GM18951 (cell line): ENCODE results near the gene PRKCH.

Experiments used
- POLR2A ChIP-seq: IDR thresholded peaks from 4 replicates; pipeline ENCODE4 v1.6.1; 2011; ENCODE audit warnings: mild to moderate bottlenecking; ENCODE audit not compliant: insufficient read length, insufficient read depth; ENCODE audit errors: extremely low read depth
- in situ Hi-C: fragments of 300-500 bp; cut with MboI; formaldehyde crosslinking; loops from one replicate; pipeline ENCODE4 v1.12.0; 2022; ENCODE audit warnings: low sequenced_read_pairs, mixed read lengths, inconsistent platforms; ENCODE audit not compliant: unreplicated experiment

Gene PRKCH

GRCh38 chr14:61466249-61466904, 145.0 kb downstream of the PRKCH start:
- in situ Hi-C loops, result loop anchor here (10.0 kb wide), 2 partner anchors 268 to 658 kb away; no protein-coding TSS in a partner anchor
- no peak for TF ChIP-seq POLR2A

- in situ Hi-C loops, result loop anchor here (10.0 kb wide), 2 partner anchors 268 to 658 kb away; no protein-coding TSS in a partner anchor
- TF ChIP-seq POLR2A, result no peak
These were observed 145.5 kb downstream of the PRKCH start for GRCh38 chr14:61466905-61467280.

- in situ Hi-C loops, result loop anchor here (10.0 kb wide), 2 partner anchors 268 to 658 kb away; no protein-coding TSS in a partner anchor
- TF ChIP-seq POLR2A, result no peak
These were observed 145.9 kb downstream of the PRKCH start for GRCh38 chr14:61467296-61467695.

GRCh38 chr14:61468063-61468825, 146.9 kb downstream of the PRKCH start:
- TF ChIP-seq POLR2A, result no peak
- in situ Hi-C loops, result loop anchor here (10.0 kb wide), 2 partner anchors 267 to 657 kb away; no protein-coding TSS in a partner anchor

- no peak for TF ChIP-seq POLR2A
- in situ Hi-C loops, result loop anchor here (10.0 kb wide), 2 partner anchors 265 to 655 kb away; no protein-coding TSS in a partner anchor
These were observed 148.4 kb downstream of the PRKCH start for GRCh38 chr14:61469781-61470180.

GRCh38 chr14:61470261-61470960, 149.0 kb downstream of the PRKCH start:
- in situ Hi-C loops, result no loop called here
- TF ChIP-seq POLR2A, result no peak

- no peak for TF ChIP-seq POLR2A
- in situ Hi-C loops, result no loop called here
These were observed 149.5 kb downstream of the PRKCH start for GRCh38 chr14:61470961-61471293.

- in situ Hi-C loops, result no loop called here
- TF ChIP-seq POLR2A, result no peak
These were observed 150.1 kb downstream of the PRKCH start for GRCh38 chr14:61471297-61472005.

- in situ Hi-C loops, result no loop called here
- no peak for TF ChIP-seq POLR2A
These were observed 150.8 kb downstream of the PRKCH start for GRCh38 chr14:61472011-61472672.

- in situ Hi-C loops, result no loop called here
- TF ChIP-seq POLR2A, result no peak
These were observed 151.5 kb downstream of the PRKCH start for GRCh38 chr14:61472801-61473376.

- TF ChIP-seq POLR2A, result no peak
- in situ Hi-C loops, result no loop called here
These were observed 152.6 kb downstream of the PRKCH start for GRCh38 chr14:61474015-61474414.

GRCh38 chr14:61474701-61475100, 153.3 kb downstream of the PRKCH start:
- no peak for TF ChIP-seq POLR2A
- in situ Hi-C loops, result no loop called here
